Measurements from ENCODE around the gene BMS1. TPM values are rescaled to one million over a fixed set of nuclear protein-coding genes. Genes with fewer than 3 reads are reported as not detected.

The BMS1 gene
- total and polyA plus RNA-seq, 8 donors, result 4.1 to 9.3 (median 6.9) TPM

DNA sequence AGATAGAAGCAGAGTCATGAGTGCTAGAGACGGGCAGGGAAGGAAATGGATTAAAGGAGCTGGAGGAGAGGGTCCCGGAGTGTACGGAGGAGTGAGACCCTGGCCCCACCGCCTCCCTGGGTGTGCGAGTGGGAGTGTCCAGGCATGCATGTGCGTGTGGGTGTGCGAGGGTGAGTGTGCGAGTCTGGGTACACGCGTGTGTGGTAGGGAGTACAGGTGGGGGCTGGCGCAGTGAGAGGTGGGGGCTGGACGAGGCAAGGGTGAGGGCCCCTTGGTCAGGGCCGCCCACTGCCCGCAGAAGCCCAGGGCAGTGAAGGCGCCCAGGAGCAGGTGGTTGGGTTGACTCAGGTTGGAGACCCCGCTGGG is 97.6 kb downstream of the BMS1 start:
- no peak overlapping the region for H3K27ac ChIP-seq
- no peak overlapping the region for H3K4me3 ChIP-seq
- H3K4me1 ChIP-seq, result no peaks in the 10 kb centered on the region
- ATAC-seq (no peak), DNase-seq (no peak), FAIRE-seq (no peak)
- TF ChIP-seq, protein P1, sequence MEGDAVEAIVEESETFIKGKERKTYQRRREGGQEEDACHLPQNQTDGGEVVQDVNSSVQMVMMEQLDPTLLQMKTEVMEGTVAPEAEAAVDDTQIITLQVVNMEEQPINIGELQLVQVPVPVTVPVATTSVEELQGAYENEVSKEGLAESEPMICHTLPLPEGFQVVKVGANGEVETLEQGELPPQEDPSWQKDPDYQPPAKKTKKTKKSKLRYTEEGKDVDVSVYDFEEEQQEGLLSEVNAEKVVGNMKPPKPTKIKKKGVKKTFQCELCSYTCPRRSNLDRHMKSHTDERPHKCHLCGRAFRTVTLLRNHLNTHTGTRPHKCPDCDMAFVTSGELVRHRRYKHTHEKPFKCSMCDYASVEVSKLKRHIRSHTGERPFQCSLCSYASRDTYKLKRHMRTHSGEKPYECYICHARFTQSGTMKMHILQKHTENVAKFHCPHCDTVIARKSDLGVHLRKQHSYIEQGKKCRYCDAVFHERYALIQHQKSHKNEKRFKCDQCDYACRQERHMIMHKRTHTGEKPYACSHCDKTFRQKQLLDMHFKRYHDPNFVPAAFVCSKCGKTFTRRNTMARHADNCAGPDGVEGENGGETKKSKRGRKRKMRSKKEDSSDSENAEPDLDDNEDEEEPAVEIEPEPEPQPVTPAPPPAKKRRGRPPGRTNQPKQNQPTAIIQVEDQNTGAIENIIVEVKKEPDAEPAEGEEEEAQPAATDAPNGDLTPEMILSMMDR (IDR thresholded peaks at IDR 0.05), result no peak
- H3K27me3 ChIP-seq, result no peaks in the 10 kb centered on the region
- no peaks in the 10 kb centered on the region for H3K9me3 ChIP-seq
- WGBS, 2 donors, result 76 to 84% methylated on average over 16 of the region's 16 CpGs
- H3K36me3 ChIP-seq, result no peaks in the 10 kb centered on the region
- intact Hi-C loops (cut with DNase I), result no loop called here

DNA sequence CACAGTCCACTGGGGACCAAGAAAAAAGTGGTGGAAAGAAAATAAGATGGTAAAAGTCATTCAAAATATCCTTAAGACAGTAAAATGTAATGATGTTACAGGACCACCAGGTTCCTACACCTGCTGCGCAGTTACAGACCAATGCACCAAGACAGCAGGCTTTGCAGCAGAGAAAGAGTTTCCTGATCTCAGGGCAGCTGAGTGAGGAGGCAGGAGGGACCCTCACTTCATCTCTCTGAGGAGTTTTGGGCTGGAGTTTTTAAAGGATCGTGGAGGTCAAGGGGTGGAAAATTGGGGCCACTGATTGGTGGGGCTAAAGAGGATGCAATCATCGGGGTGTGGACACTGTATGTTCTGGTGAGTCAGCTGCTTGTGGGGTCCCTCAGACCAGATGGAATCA is 100.0 kb downstream of the BMS1 start:
- no peaks in the 10 kb centered on the region for H3K4me1 ChIP-seq
- FAIRE-seq, result no peak
- TF ChIP-seq, protein P1 (IDR thresholded peaks at IDR 0.05), result no peak
- no peak for ATAC-seq
- no peak for DNase-seq
- no peak overlapping the region for H3K27ac ChIP-seq
- H3K9me3 ChIP-seq, result no peaks in the 10 kb centered on the region
- H3K4me3 ChIP-seq, result no peak overlapping the region
- 74 to 77% methylated on average over 3 of the region's 3 CpGs for WGBS, 2 donors
- H3K27me3 ChIP-seq, result no peaks in the 10 kb centered on the region
- intact Hi-C loops (cut with DNase I), result no loop called here
- H3K36me3 ChIP-seq, result no peaks in the 10 kb centered on the region

Other genes starting within 250 kb of the BMS1 start
- gene ZNF33B, start 144.2 kb upstream of the BMS1 start, total RNA-seq, result 10 to 100 TPM; 40.8 to 83.8 (median 60.6) TPM
- gene ZNF33B, start 144.2 kb upstream of the BMS1 start, polyA plus RNA-seq, result 10 to 100 TPM; 18.9 to 21.2 TPM

Measured in pancreas (tissue), 10 donors.